IgD-negative memory B cell (primary cell): ENCODE data around the gene VAMP7. TPM values are rescaled to one million over a fixed set of nuclear protein-coding genes. Genes with fewer than 3 reads are reported as not detected.

Source experiments
- polyA plus RNA-seq: library from polyadenylated mRNA; unstranded; fragments of 300-500 nt; fragmentation: Illumina TruSeq; gene quantifications from one replicate; pipeline ENCODE4 v1.2.3, GENCODE V29; 2021

The VAMP7 gene
- polyA plus RNA-seq, 1 donor from 2014 or later: 38.6 TPM

Other genes starting within 250 kb of the VAMP7 start
- 2.5 TPM for gene IL9R, start 116.4 kb downstream of the VAMP7 start, polyA plus RNA-seq